ENCODE measurements around the gene NUDCD3. TPM values are rescaled to one million over a fixed set of nuclear protein-coding genes. Genes with fewer than 3 reads are reported as not detected.

NUDCD3 gene
- total RNA-seq, 2 donors from 2014 or later: 96.4 to 101 TPM

DNA sequence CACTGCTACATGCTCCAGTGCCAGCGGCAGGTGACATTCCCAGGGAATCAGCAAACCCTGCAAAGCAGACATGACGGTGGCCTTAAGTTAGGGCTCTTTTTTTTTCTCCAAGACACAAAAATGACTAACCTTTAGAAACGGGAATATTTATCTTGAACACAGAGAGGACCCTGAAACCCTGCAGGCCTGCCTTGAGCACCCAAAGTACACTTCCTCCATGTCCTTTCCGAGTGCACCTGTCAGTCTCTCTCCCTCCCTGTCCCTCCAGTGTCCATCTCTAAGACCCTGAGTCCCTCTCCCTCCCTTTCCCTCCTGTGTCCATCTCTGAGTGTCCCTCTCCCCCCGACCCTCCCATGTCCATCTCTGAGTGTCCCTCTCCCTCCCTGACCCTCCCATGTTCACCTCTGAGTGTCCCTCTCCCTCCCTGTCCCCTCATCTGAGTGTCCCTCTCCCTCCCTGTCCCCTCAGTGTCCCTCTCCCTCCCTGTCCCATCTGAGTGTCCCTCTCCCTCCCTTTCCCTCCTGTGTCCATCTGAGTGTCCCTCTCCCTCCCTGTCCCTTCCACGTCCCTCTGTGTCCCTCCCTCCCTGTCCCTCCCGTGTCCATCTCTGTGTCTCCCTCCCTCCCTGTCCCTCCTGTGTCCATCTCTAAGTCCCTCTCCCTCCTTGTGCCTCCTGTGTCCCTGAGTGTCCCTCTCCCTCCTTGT lies 113.9 kb downstream of the NUDCD3 start:
- Mint-ChIP-seq H3K27ac (peak overlapping the region; percentile 81), H3K9me3 (no peaks in the 10 kb centered on the region), H3K4me1 (peaks cover 3% of the 10 kb centered on the region), H3K4me3 (no peak overlapping the region), H3K36me3 (ENCODE audit: low read depth) (peaks cover 6% of the 10 kb centered on the region), H3K27me3 (no peaks in the 10 kb centered on the region)
- ATAC-seq (replicated peaks): no peak

DNA sequence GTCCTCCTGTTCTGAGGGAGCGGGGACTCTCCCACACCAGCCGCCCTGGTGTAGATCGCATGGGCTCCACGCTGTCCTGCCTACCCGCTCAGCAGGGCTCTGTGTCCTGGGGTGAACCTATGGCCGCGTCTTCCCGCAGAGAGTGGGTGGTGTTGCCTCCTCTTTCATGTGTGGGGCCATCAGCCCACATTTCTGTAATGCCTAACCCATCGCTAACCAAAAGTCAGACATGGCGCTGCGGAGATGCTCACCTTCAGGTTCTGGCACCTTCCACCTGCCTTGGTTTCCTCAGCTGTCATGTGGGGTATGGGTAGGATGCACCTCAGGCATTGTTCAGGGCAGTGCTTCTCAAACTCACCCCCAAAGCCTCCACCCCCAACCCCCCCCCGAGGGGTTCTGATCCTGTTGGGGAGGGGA lies 114.5 kb downstream of the NUDCD3 start:
- H3K27ac Mint-ChIP-seq: no peak overlapping the region

DNA sequence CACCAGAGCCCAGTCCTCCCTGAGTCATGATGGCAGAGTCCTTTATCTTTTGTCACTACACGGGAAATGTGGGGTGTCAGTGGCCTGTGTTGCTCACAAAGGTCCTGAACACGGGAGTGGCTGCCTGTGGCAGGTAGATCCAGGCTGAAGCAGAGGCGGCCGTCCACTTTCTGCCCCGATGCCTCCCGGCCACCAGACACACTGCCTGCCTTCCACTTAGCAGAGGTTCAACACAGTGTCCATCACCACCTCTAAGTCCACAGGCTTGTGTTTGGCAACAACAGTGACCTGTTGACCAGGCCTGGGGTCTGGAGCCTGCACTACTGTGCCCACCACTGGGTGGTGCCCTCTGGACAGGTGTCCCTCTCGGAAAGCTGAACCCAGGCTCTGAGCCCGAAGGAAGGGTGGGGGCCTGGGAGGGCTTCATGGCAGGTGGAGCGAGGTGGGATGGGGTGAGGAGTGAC lies 115.2 kb downstream of the NUDCD3 start:
- Mint-ChIP-seq H3K4me1 (peaks cover 3% of the 10 kb centered on the region), H3K27ac (no peak overlapping the region), H3K36me3 (ENCODE audit: low read depth) (peaks cover 6% of the 10 kb centered on the region), H3K27me3 (peaks cover 4% of the 10 kb centered on the region), H3K4me3 (no peak overlapping the region), H3K9me3 (no peaks in the 10 kb centered on the region)
- ATAC-seq (replicated peaks): peak; percentile 15

More for the DNA sequence above, 114.5 kb downstream of the NUDCD3 start:
- Mint-ChIP-seq H3K36me3 (ENCODE audit: low read depth) (peaks cover 6% of the 10 kb centered on the region), H3K4me1 (peaks cover 3% of the 10 kb centered on the region), H3K9me3 (no peaks in the 10 kb centered on the region), H3K4me3 (no peak overlapping the region), H3K27me3 (no peaks in the 10 kb centered on the region)
- no peak for ATAC-seq (replicated peaks)

DNA sequence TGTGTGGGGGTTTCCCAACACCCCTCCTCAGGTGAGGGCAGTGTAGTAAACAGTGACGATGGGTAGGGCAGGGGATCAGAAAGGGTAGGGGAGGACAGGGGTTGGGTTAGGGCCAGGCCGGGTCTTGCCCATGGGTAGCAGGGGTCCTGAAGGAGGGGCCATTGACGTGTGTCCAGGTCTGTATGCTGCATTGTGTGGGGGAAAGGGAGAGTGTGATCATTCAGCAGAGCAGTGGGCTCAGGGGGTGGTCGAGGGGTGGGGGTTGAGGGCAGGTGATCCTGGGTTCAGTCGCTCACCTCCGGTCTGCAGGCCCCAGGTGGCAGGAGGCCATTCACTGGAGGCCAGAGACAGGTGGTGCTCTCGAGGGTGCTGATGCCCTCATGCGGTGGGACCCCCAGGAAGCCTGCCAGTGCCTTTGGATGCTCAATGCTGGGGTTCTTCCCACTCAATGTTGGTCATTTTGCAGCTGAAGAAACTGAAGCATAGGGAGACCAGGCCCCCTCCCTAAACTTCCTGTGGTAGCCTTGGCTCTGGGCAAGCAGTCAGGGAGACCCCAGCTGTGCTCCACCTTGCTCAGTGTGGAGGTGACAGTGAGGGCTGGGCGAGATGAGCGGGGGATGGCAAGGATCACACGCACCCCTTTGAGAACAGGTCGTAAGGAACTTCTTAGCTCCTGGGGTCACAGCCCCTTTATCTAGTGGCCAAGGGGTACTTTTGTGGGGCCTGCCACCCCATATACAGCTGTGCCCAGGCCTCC lies 116.3 kb downstream of the NUDCD3 start:
- H3K4me1 Mint-ChIP-seq: peaks cover 12% of the 10 kb centered on the region
- peaks cover 6% of the 10 kb centered on the region for H3K36me3 Mint-ChIP-seq (ENCODE audit: low read depth)
- peaks cover 8% of the 10 kb centered on the region for H3K27me3 Mint-ChIP-seq
- H3K9me3 Mint-ChIP-seq: peaks cover 6% of the 10 kb centered on the region
- ATAC-seq (replicated peaks): no peak
- H3K27ac Mint-ChIP-seq: no peak overlapping the region
- H3K4me3 Mint-ChIP-seq: no peak overlapping the region

DNA sequence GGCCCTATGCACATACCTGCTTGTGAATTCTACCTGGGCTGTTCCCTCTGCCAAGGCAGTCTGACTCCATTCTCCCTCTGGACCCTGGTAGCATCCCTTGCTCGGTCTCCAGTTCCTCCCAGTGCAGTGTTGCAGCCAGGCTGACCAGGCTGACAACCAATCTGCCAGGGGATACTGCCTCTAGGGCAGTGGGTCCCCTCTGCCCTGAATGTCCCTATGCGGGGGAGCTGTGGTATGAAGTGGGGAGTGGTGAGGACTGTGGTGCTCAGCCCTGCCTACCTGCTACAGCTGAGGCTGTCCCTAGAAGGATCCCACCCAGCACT lies 117.1 kb downstream of the NUDCD3 start:
- H3K27ac Mint-ChIP-seq: no peak overlapping the region
- no peak overlapping the region for H3K4me3 Mint-ChIP-seq
- H3K4me1 Mint-ChIP-seq: peaks cover 15% of the 10 kb centered on the region
- peaks cover 10% of the 10 kb centered on the region for H3K9me3 Mint-ChIP-seq
- peaks cover 6% of the 10 kb centered on the region for H3K36me3 Mint-ChIP-seq (ENCODE audit: low read depth)
- H3K27me3 Mint-ChIP-seq: peaks cover 11% of the 10 kb centered on the region
- no peak for ATAC-seq (replicated peaks)

DNA sequence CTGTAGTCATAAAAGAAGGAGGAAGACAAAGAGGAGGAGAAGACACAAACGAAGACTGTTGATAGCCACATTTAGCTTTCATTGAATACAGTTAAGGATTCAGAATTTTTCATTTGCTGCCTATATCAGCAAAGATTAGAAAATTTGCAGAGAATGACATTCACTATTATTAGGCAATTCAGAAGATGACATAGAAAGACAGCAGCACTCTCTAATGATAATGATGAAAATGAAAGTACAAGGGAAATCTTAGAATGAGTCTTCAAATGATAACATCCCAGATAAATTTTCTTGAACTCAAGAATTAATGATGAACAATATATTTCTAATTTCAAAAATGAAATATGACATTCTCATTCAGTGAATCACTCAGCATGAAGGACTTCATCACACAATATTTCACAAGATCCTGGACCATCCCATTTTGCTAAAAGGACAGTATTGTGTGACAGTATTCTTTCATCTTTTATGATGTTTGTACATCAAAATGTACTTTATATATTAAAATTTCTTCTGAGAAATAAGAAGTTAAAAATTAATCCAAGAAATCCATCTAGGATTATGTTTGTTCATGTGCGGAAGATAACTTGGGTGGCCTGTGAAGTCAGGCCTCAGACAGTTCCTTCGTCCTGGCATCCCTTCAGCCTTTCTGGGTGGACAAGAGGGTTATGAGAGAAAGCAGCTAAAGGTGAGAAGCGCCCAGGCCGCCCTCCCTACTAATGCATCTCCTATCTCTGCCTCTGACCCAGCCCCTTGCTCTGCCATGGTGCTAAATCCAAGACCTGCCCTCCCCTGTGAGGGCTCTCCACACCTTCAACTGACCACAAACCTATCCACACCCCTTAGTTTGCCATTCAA lies 117.7 kb downstream of the NUDCD3 start:
- peaks cover 15% of the 10 kb centered on the region for H3K4me1 Mint-ChIP-seq
- peaks cover 6% of the 10 kb centered on the region for H3K36me3 Mint-ChIP-seq (ENCODE audit: low read depth)
- H3K9me3 Mint-ChIP-seq: peaks cover 10% of the 10 kb centered on the region
- no peak overlapping the region for H3K4me3 Mint-ChIP-seq
- H3K27ac Mint-ChIP-seq: no peak overlapping the region
- peaks cover 11% of the 10 kb centered on the region for H3K27me3 Mint-ChIP-seq
- ATAC-seq (replicated peaks): no peak

DNA sequence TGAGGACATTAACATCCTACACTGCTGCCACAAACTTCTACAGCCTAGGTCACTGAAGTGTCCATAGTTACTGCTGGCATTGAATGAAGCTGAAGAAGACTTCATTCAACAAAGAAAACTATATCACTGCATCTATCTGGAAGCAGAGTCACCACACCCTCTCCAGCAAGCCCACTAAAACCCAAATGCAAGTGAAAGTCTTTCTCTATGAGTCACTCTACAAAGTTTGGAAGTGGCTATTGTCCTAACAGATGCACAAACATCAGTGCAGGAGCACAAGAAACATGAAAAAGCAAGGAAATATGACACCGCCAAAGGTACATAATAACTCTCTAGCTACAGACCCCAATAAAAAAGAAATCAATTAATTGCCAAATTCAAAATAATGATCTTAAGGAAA lies 121.6 kb downstream of the NUDCD3 start:
- no peak for ATAC-seq (replicated peaks)
- Mint-ChIP-seq H3K27ac (no peak overlapping the region), H3K4me3 (no peak overlapping the region), H3K36me3 (ENCODE audit: low read depth) (no peaks in the 10 kb centered on the region), H3K27me3 (peaks cover 14% of the 10 kb centered on the region), H3K9me3 (peaks cover 10% of the 10 kb centered on the region), H3K4me1 (peaks cover 11% of the 10 kb centered on the region)

DNA sequence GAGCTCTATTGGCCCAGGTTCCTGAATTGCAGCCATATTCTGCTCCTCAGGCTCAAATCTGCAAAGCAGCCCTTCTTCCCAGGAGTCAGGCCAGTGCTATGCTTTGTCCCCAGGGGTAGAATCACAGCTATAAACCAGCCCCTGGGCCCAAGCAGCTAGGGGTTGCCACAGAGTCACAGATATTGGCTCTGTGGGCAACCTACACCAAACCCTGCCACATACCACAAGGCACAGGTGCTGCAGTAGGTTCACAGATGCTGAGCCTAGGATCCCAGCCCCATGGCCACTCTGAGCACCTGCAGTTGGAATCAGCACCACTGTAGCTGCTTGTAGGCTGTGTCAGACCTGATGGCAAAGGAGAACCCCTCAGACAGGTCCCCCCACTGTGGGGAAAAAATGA lies 122.0 kb downstream of the NUDCD3 start:
- H3K27me3 Mint-ChIP-seq: peaks cover 14% of the 10 kb centered on the region
- no peak overlapping the region for H3K27ac Mint-ChIP-seq
- no peaks in the 10 kb centered on the region for H3K36me3 Mint-ChIP-seq (ENCODE audit: low read depth)
- H3K9me3 Mint-ChIP-seq: peaks cover 10% of the 10 kb centered on the region
- no peak for ATAC-seq (replicated peaks)
- no peak overlapping the region for H3K4me3 Mint-ChIP-seq
- H3K4me1 Mint-ChIP-seq: peaks cover 11% of the 10 kb centered on the region

DNA sequence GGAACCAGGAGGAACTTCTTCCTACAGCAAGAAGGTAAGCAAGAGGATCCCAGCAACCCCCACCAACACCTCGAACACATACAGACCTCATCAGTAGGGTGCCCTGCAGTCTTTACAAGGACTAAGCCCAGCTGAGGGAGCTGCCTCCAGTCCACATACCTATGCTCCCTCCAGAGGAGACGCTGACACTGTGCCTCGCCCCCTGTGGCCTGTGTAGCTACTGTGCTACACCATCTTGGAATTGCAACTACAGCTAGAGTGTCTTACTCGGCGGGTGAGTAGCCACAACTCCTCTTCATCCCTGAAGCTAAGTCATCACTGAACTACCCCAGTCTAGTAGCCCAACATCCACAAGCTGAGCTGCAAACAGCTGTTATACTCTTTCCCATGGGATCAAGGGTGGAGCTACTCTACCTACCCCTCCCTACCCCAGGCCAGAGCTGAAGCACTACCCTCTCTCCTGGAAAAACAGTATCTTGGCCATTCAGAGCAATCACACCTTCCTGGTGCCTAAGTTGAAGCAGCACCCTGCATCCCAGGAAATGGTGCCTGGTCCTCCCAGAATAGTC lies 122.9 kb downstream of the NUDCD3 start:
- no peaks in the 10 kb centered on the region for H3K36me3 Mint-ChIP-seq (ENCODE audit: low read depth)
- no peak overlapping the region for H3K4me3 Mint-ChIP-seq
- no peak overlapping the region for H3K27ac Mint-ChIP-seq
- H3K27me3 Mint-ChIP-seq: peaks cover 16% of the 10 kb centered on the region
- peaks cover 10% of the 10 kb centered on the region for H3K9me3 Mint-ChIP-seq
- H3K4me1 Mint-ChIP-seq: peaks cover 11% of the 10 kb centered on the region
- no peak for ATAC-seq (replicated peaks)

DNA sequence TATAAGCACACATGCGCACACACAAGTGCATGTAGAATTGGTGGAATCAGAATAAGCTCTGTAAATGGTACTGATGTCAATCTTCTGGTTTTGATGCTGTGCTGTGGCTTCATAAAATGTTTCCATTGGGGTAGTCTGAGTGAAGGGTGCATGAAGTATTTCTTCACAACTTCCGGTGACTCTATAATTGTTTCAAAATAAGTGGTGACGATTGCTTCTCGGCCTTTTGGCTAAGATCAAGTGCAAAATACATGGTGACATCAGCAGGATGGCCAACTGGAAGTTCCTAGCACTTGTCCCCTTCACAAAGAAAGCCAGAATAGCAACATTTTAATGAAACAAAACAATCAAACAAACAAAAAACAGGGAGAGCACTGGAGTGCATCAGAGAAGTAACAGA lies 123.5 kb downstream of the NUDCD3 start:
- Mint-ChIP-seq H3K36me3 (ENCODE audit: low read depth) (no peaks in the 10 kb centered on the region), H3K27me3 (peaks cover 22% of the 10 kb centered on the region), H3K27ac (no peak overlapping the region), H3K4me1 (peaks cover 11% of the 10 kb centered on the region), H3K4me3 (no peak overlapping the region), H3K9me3 (peaks cover 10% of the 10 kb centered on the region)
- ATAC-seq (replicated peaks): no peak

DNA sequence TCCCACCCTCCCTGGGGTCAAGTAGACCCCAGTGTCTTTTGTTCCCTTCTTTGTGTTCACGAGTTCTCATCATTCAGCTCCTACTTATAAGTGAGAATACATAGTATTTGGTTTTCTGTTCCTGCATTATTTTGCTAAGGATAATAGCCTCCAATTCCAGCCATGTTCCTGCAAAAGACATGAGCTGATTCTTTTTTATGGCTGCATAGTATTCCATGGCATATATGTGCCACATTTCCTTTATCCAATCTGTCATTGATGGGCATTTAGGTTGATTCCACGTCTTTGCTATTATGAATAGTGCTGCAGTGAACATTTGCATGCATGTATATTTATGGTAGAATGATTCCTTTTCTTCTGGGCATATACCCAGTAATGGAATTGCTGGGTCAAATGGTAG lies 136.8 kb downstream of the NUDCD3 start:
- Mint-ChIP-seq H3K4me3 (no peak overlapping the region), H3K27me3 (peaks cover 22% of the 10 kb centered on the region), H3K9me3 (peaks cover 6% of the 10 kb centered on the region), H3K27ac (no peak overlapping the region), H3K4me1 (no peaks in the 10 kb centered on the region), H3K36me3 (ENCODE audit: low read depth) (no peaks in the 10 kb centered on the region)
- no peak for ATAC-seq (replicated peaks)

DNA sequence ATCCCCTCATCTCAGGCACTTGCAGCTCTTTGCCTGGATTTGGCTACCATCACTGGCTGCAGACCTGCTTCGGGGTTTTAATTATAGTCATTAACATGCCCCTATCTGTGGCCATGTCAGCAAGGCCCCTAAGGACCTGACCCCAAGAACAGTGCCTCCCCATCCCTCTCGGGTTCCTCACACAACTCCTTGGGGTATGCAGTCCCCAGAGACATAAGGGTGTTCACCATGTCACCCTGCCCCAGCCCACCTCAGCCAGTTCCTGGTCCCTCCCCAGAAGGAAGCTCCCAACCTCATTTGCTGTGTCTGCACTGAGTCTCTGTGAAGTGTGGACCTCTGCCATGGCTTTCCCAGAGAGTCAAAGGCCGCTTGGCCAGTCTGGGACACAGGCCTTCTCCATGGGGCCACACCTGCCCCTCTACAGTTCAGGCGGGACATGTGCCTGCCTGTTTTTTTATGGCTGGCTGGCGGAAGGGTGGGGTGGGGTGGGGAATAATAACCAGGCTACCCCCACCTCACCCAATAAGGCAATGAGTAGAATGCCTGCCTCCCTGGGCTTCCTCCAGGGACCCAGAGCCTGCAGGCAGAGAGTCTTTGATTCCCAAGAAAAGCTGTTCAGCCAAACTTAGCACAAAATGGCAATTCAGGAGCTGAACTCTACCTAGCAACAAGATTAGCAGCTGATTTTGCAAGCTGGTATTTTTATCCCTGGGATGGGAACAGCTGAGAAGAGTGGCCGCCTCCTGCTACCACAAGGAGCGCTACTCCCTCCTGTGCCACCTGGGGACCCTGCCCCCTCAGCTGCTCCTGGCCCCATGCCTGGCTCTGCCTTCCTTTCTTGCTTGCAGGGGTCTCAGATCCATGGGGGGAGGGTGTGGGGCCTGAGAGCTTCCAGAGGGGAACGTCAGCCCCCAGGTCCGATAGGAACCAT lies 141.3 kb downstream of the NUDCD3 start:
- H3K27ac Mint-ChIP-seq: no peak overlapping the region

DNA sequence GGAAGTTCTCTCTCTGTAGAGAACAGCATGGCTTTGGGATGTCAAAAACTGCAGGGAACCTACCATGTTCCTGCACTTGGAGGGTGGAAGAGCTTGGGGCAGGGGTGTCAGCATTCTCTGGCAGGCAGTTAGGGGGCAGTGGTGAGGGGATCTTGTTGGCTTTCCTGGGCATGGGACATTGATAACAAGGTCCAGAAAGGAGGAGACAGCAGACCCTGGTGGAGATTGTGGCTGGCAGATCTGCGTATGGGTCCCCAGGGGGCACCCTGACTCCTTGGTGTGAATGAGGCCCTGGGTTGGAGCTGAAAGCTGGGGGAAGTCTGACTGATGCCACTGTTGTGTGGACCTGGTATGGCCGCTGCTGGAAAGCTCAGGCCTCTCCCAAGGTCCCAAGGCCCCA lies 142.2 kb downstream of the NUDCD3 start:
- H3K9me3 Mint-ChIP-seq: no peaks in the 10 kb centered on the region

More for the DNA sequence above, 141.3 kb downstream of the NUDCD3 start:
- Mint-ChIP-seq H3K4me3 (no peak overlapping the region), H3K27me3 (peaks cover 8% of the 10 kb centered on the region), H3K4me1 (no peaks in the 10 kb centered on the region), H3K36me3 (ENCODE audit: low read depth) (no peaks in the 10 kb centered on the region), H3K9me3 (no peaks in the 10 kb centered on the region)
- ATAC-seq (replicated peaks): no peak

More for the DNA sequence above, 142.2 kb downstream of the NUDCD3 start:
- Mint-ChIP-seq H3K36me3 (ENCODE audit: low read depth) (no peaks in the 10 kb centered on the region), H3K27ac (no peak overlapping the region), H3K27me3 (peaks cover 8% of the 10 kb centered on the region), H3K4me1 (no peaks in the 10 kb centered on the region), H3K4me3 (no peak overlapping the region)
- ATAC-seq (replicated peaks): peak; percentile 37
